Activated CD4-positive, alpha-beta T cell treated with anti-CD3 and anti-CD28 coated beads, Interleukin-2, amount 50 U/mL, for 48 hours (primary cell): Measurements from ENCODE around the gene WFIKKN2.
A peak's percentile ranks its signal among the peaks of the same experiment; 100 is the strongest.

Source experiments
- DNase-seq, 2 experiments: peaks; one replicate each; pipeline ENCODE4 v3.0.0-alpha.2; 2020

WFIKKN2 gene

DNA sequence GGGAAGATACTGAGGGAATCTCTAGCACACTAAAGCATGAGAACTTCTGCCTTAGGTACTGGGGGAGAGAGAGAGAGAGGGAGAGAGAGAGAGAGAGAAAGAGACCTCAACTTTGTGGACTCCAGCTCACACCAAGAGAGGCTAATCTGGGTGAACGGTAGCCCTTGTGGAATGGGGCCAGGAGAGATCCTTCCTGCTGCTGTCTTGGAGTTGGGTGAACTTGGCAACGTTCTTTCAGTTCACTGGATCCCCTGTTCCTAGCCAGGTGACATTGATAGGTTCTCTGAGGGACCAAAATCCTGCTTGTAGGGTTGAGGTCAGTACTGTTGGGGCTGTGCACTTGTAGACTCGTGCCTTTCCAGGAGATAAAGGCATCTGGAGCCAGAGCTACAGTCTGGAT is 26.5 kb upstream of the WFIKKN2 start:
- DNase-seq: no peak

DNA sequence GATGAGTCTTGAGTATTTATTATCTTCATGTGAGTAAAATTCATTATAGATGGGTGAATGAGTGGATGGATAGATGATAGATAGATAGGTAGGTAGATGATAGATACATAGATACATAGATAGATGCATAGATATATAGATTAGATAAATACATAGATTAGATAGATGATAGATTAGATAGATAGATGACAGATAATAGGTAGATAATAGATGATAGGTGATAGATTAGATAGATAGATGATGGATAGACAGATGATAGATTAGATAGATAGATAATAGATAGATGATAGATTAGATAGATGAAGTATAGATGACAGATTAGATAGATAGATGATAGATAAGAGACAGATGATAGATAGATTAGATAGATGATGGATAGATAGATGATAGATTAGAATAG is 21.8 kb upstream of the WFIKKN2 start:
- DNase-seq: no peak

DNA sequence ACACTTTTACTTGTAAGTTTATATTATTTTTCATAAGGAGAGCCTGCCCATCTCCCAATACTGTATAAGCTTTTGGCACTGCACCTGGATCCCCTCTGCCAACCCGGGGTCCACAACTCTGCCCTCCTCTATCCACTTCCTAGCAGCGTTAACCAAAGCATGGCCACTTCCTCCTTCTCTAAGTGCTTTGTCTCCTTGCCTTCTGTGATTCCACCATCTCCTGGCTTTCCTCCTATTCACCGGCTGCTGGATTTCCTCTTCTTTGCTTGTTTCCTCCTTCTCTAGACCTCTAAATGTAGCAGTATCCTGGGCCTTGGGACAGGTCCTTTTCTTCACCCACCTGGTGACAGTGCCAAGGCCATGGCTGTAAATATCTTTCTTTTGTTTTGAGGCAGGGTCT is 20.0 kb upstream of the WFIKKN2 start:
- DNase-seq: no peak

DNA sequence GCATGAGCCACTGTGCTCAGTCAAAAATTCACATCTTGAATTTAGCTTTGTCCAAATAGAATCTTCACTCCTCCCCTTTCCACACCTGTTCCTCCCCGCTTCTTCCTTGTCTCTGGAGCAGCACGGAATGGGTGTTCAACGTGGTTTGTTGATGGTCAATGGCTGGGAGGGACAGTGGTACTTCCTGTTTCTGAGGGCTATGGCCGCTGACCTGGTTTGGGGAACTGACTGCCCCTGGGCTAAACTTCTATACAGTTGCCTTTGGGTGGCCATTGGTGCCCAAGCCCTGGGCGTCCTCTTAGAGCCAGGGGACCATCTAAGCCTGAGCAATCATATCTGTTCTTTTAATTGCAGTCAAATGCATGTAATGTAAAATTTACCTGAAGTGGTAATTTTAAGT is 19.1 kb upstream of the WFIKKN2 start:
- no peak for DNase-seq

DNA sequence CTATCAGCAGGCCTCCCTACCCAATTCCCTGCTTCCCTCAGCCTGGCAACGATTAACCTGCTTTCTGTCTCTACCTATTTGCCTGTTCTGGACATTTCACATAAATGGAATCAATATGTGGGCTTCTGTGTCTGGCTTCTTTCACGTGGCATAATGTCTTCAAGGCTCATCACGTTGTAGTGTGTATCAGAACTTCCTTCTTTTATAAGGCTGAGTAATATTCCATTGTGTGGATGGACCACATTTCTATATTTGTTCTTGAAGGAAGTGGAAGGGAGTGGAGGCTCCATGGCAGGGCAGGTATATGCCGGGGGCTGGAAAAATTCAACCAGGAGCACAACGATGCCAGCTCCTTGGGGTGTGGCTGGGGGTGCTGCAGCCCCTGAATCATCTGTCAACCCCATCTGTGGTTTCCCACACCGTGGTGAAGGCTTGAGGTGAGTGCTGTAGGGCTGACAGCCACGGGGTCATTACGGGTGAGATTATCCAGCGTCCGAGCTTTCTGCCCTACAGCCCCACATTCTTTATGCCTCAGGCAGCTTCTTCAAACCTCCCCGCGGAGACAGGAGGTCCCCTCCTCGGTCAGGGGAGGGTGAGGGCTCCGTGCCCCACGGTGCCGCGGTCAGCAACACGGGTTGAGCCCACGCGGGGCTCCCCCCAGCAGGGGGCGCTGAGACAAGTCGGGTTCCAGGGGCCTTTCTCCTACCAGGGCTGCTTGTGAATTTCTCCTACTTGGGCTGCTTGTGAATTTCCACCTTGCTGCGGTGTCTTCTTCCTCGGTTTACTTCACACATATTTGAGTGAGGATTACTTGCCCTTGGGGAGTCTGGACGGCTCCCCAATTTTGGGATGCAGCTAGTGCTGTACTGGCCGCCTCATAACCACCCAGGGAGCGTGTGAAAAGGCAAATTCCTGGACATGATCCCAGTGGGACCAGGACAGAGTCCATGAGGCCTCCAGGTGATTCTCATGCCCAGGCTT is 18.3 kb upstream of the WFIKKN2 start:
- peak; percentile 63 to 69 for DNase-seq

DNA sequence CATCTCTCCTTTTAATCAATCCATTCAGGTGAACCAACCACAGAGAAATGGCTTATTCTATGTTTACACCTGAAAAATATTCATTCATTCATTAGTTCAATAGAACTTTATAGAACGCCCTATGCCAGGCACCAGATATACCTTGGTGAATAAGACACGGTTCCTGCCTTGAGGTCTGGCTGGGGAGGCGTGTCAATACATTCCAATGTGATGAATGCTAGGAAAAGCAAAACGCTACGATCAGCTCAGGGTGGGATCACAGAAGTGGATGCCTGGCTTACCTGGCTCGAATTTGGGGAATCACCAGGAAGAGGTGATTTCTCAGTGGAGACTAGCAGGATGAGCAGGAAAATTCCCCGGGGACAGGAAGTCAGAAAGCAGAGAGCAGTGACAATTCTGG is 17.5 kb upstream of the WFIKKN2 start:
- no peak for DNase-seq

DNA sequence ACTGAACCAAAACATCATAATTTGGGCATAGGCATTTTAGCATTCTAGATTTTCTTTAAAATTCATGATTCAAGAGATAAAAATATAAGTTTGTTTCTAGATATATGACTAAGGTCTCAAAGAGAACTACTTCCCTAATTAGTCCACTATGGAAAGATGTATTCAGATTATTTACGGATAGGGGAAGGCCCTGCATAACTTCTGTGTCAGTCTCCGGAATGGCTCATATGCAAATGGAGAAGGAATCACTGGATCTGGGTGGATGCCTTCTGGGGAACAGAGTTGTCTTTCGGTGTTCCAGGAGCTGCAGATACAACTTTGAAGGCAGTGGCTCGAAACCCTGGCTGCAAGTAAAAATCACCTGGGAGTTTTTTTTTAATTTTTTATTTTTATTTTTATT is 17.1 kb upstream of the WFIKKN2 start:
- no peak for DNase-seq

DNA sequence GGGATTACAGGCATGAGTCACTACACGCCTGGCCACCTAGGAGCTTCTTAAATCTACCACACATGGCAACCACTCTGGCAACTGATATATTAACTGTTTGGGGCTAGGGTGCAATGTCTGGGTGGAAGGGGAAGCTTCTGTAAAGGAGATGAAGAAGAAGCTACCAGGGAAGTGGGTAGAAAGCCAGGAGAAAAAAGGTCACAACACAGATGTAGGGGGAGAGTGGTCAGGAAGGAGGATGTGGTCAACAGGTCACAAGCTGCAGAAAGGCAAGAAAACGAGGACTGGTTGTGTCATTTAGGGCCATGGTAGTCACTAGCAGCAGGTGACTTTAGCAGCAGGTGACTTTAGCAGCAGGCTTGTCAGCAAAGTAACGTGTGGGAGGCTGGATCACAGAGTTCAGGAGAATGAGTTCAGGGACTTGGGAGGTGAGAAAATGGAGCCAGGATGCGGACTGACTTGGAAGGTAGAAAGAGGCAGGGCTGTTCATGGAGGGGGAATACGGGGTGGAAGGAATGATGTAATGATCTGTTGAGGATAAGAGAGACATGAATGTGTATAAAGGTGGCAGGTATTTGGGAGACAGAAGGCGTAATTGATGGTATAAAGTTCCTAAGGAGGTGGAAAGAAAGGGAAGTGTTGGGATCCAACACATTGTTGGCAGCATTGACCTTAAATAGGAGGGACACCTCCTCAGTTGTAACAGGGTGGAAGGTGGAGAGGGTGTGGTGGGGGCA is 16.3 kb upstream of the WFIKKN2 start:
- no peak for DNase-seq

DNA sequence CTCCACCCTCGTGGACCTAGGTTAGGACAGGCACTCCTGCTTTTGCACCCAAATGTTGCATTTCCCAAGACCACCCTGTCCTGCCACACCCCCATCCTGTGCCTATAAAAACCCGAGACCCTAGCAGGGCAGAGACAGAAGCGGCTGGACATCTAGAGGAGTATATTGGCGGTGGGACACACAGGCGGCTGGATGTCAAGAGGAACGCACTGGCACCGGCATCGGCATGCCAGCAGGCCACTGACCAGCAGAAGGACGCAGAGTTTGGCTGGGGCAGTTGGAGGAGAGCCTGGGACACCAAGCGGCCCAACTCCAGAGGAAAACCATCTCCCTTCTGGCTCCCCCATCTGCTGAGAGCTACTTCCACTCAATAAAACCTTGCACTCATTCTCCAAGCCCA is 14.7 kb upstream of the WFIKKN2 start:
- no peak for DNase-seq

DNA sequence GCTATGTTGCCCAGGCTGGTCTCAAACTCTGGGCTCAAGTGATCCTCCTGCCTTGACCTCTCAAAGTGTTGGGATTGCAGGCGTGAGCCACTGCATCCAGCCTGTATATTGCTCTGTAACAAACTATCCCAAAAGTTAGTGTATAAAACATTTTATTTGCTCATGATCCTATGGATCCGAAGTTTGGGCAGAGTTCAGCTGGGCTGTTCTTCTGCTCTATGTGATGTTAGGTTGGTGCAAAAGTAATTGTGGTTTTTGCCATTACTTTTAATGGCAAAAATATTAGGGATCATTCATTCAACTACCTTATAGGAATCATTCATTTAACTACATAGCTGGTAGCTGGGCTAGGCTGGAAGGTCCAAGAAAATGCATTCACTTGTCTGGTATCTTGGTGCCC is 12.8 kb upstream of the WFIKKN2 start:
- no peak for DNase-seq

DNA sequence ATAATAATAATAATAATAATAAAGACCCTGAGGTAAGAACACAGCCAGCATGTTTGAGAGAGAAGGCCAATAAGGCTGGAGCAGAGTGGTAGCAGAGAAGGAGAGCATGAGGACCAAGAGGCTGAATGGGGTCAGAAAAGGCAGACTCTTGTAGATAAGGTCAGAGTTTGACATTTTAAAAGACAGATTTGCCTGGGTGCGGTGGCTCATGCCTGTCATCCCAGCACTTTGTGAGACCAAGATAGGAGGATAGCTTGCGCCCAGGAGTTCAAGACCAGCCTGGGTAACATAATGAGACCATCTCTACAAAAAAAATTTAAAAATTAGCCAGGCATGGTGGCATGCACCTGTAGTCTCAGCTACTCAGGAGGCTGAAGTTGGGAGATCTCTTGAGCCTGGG is 11.0 kb upstream of the WFIKKN2 start:
- DNase-seq: no peak

DNA sequence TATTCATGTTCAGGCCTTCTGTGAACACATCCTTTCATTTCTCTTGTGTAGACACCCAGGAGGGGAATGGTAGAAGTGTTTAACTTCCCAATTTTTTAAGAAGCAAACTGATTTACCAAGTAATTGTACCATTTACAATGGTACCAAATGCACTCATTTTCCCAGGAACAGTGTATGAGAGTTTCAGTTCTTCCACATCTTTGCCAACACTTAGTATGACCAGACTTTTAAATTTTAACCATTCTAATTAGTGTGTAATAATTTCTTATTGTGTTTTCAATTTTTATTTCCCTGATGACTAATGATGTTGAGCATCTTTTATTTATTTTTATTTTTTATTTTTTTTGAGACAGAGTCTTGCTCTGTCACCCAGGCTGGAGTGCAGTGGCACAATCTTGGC is 10.2 kb upstream of the WFIKKN2 start:
- no peak for DNase-seq

DNA sequence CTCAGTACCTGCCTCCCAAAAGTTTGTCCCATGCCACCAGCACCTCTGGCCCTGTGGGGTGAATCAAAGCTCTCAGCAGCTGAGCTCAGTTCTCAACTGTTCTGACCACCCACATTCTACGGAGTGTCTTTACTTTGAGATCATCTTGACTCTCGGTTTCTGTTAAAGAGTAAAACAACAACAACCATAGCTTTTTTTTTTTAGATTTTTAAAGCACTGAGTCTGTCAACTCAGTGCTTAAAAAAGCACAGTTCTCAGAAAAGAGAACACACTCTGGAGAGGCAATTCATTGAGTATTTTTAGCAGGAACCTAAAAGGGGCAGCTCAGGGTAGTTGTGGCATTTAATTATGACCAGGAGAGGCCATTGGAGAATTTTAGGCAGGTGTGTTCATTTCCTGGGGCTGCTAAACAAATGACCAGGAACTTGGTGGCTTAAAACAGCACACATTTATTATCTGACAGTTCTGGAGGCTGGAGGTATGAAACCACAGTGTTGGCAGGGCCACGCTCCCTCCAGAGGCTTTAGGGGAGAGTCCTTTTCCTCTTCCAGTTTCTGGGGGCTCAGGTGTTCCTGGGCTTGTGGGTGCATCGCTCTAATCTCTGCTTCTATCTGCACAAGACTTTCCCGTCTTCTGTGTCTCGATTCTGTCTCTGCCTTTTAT is 6.7 kb upstream of the WFIKKN2 start:
- no peak for DNase-seq

DNA sequence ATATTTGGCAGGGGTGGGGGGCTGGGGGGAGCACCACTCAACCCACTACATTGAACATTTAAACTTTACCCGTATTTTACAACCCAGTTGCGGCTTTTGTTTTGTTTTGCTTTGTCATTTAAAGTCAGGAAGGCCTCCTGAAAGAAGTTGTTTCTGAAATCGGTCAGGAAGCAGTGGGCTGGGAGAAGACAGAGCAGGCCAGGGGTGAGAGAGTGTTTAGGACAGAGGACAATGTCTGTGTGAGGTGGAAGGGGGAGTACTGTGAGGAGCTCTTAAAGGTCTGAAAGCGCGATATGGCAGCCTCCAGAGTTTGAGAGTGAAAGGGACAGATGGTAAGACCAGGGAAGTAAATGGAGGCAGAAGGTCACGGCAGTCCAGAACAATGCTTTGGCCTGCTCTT is 6.1 kb upstream of the WFIKKN2 start:
- no peak for DNase-seq

DNA sequence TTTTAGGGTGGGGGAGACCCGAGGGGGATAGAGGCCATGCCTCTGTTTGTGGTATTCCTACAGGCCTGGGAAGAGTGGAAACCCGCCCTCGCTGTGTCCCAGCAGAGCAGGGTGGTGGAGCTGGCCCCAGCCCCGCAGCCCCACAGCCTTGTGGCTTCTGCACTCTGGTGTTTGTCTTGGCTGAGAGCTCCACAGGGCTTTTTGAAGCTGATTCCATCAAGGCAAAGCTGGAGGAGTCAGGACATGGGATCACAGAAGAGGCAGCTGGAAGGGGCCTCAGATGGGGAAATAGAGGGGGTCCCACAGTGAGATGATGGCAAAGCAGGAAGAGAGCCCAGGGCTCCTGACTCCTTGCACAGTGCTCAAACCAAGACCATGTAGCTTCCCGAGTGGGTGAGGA is 5.0 kb upstream of the WFIKKN2 start:
- no peak for DNase-seq

DNA sequence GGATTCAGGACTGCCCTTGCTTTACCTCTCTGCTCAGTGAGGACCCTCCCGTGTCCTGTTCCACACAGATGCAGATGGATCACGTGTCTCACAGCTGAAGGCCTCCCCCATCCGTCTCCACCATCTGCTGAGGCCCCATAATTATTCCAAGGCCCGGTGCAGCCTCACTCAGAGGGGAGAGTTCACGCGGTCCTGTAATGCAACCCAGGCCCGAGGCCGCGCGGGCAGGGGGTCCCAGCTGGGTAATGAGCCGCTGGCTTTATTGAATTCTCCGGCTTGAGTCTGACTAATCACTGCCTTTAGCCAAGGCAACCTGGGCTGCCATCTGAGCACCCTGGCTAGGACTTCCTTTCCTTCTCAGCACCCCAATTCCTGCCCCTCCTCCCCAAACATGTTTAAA is 4.4 kb upstream of the WFIKKN2 start:
- no peak for DNase-seq

DNA sequence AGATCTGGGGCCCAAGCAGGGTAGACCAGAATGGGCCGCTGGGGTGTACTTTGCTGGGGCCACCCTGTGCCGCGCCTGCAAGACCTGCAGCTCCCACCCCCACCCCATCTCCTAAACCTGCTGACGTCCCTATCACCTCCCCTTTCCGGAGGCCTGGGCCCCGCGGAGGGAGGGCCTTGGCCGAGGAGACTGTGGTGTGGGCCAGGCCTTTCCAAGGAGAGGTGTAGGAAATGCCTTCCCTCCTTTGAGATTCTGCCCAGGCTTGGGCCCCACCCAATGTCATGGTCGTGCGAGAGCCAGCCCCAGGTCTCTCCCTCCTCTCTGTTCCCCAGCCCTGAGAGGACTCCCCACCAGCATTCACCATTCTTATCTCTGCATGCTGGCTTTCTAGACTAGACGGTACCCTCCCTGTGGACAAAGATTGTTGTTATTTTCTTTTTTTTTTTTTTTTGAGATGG is 3.9 kb upstream of the WFIKKN2 start:
- DNase-seq: no peak

DNA sequence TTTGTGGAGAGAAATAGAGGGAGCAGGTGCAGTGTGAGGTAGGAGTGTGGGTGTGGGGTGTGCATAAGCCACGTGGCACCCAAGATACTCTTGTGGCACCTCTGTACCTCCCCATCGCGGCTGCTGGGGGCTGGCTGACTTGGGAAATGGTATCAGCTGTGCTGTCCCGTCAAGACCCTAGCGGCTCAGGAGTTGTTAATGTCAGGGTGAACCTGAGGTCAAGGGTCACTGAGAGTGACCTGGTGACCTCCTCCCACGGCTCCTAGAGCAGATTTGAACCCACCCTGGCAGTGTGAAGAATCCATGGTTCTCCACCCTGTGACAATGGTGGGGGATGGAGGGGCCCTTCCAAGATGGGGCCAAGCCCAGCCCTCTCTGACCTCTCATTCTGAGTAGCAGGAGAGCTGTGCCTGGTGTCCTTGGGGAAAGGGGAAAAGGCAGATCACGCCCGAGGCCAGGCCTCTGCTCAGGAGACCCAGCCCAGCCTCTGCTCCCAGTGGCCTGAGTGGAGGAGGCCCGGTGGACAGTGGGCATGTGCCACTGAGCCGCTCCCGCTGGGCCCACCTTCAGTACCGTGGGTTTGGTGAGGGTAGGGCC is 3.0 kb upstream of the WFIKKN2 start:
- DNase-seq: no peak

DNA sequence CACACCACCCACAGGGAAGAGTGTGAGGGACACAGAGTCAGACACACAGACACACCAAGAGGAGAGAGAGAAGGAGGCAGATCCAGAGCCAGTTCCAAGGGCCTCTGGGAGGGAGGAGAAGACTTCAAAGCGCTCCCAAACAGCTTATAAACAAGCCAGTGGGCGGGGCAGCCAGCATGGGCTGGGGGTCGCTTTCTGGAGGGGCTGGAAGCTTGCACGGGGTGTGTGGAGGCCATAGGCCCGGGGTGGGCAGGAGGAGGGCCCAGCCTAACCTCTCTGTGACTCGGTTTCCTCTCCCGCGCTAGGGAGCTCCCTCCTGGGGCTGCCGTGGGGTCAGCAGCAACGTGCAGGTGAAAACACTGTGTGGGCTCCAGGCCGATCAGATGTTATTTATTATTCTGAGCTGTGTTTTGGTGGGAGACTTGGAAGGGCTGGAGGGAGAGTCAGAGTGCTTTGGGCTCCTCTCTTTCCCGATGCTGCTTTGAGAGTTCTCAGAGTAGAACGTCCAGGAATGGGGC is 2.5 kb upstream of the WFIKKN2 start:
- no peak for DNase-seq

DNA sequence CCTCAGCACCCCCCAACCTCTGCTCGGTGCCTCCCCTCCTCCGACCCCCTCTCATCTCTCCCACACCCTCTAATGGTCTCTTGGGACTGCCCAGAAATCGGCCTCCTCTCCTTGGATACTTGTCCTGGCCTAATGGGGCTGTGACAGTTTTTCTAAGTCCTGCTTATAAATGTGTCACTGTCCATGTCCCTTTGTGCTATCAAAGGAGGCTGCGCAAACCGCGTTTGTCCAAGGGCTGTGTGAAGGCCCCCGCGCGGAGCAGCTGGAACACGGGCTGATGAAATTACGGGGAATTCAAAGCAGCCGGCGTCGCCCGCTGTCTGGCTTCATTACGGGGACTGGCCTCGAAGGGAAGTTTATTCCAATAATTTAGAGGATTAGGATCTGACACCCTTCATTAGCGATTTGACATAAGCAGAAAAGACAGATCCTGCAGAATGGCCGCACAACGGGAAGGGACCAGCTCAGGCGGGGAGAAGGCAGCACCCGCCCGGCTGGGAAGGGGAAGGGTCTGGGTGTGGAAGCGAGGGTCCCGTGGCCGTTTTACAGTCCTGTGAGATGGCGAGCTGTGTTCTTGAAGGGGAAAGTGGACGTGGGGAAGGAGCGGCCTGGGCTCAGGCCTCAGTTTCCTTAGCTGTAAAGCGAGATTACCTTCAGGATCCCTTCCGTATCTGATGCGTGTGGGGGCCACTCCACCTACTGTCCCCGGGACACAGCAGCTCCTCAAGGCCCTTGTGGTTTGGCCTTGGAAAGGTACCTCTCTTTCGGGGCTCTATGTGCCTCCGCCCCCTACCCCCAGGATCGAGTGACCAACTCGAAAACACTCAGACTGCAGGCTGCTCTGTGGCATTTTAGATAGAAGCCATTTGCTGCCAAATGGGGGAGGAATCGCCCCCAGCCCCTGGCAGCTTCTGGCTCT is 1.6 kb upstream of the WFIKKN2 start:
- DNase-seq: no peak

DNA sequence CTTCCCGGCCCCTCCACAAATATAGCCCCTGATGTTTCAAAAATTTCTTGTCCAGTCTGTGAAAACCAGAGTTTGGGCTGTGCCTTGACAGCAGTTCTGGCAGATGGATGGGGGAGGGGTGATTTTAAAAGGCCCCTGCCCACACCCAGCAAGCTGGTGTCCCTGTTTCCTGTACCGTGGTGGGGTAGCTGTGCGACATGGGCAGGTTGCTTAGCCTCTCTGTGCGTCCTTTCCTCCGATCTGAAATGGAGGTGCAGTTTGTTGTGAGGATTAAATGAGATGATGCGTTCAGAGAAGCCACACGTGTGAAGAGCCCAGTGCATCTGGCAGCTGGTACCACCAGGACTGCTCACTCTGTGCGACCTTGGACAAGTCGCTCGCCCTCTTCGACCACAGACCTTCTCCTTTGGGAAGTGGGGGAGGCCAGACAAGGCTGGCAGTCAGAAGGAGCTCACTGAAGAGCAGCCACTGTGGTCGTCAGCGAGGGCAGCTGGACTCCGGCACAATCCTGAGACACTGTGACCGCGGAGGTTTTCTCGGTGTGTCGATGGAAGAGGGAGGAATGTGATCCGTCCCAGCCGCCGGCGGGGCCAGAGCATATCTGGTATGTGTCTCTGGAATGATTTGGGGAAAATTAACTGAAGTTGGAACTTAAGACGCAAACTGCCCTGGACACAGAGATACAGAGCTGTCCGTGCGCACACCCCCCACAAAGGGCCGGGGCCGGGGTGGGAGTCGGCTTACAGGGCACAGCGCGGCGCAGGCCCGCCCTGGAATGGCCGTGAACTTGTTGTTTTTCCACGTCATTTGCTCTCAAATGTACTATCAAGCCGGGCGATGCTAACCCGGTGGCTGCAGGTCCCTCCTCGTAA is 721 bp upstream of the WFIKKN2 start:
- DNase-seq: no peak
